Measurements from ENCODE around the gene PLCD3. TPM values are rescaled to one million over a fixed set of nuclear protein-coding genes. Genes with fewer than 3 reads are reported as not detected.

Gene PLCD3
- total and polyA plus RNA-seq, 2 of the 13 experiments (the other 11 are each of a cell fraction or from before 2014, with no cell fraction given): 11.3 to 39.1 TPM

GRCh38 chr17:45123930-45124796 is 8.2 kb downstream of the PLCD3 start (continued):
- TF ChIP-seq FUBP1 (CRISPR knock-in tag; IDR thresholded peaks at IDR 0.05; ENCODE audit: borderline replicate concordance) (peak; percentile 97; the same call in 1 of the 2 replicates), CEBPB (IDR thresholded peaks at IDR 0.05; ENCODE audit: borderline replicate concordance, low read depth, low read length) (no peak), POLR2AphosphoS5 (IDR thresholded peaks at IDR 0.05; ENCODE audit: low read depth, low read length) (no peak), ZNF546 (CRISPR knock-in tag; conservative IDR thresholded peaks at IDR 0.05) (no peak), NAIF1 (CRISPR knock-in tag; IDR thresholded peaks at IDR 0.05; ENCODE audit: borderline replicate concordance) (no peak), CREB1 (IDR thresholded peaks at IDR 0.05) (0 out of 2 replicates have a peak, but pooled peaks have one; percentile 29), CREB1 (CRISPR knock-in tag; IDR thresholded peaks at IDR 0.05) (no peak), CSRNP2 (CRISPR knock-in tag; conservative IDR thresholded peaks at IDR 0.05; ENCODE audit: low read depth) (no peak), ZNF501 (CRISPR knock-in tag; IDR thresholded peaks at IDR 0.05) (peak; percentile 68), BATF2 (CRISPR knock-in tag; IDR thresholded peaks at IDR 0.05) (no peak), FOXA1 (IDR thresholded peaks at IDR 0.05) (no peak), FOXA1 (CRISPR knock-in tag; IDR thresholded peaks at IDR 0.05) (peak; percentile 77), ZNF549 (CRISPR knock-in tag; IDR thresholded peaks at IDR 0.05) (no peak), ERF (CRISPR knock-in tag; IDR thresholded peaks at IDR 0.05) (peak; percentile 56; the same call in 1 of the 2 replicates), PHF8 (CRISPR knock-in tag; IDR thresholded peaks at IDR 0.05) (no peak), ZGPAT (CRISPR knock-in tag; IDR thresholded peaks at IDR 0.05) (peak; percentile 38), KLF9 (CRISPR knock-in tag; IDR thresholded peaks at IDR 0.05; ENCODE audit: low read depth) (no peak), SIX4 (CRISPR knock-in tag; IDR thresholded peaks at IDR 0.05) (no peak), SPEN (CRISPR knock-in tag; IDR thresholded peaks at IDR 0.05; ENCODE audit: low read depth) (peak; percentile 72), ZFP1 (CRISPR knock-in tag; IDR thresholded peaks at IDR 0.05) (no peak), HNRNPK (IDR thresholded peaks at IDR 0.05; ENCODE audit: low read depth, low read length, poor library complexity, severe bottlenecking) (no peak), NKX3-1 (CRISPR knock-in tag; IDR thresholded peaks at IDR 0.05) (no peak), ZFP36L2 (CRISPR knock-in tag; IDR thresholded peaks at IDR 0.05) (no peak), EED (CRISPR knock-in tag; IDR thresholded peaks at IDR 0.05) (0 out of 2 replicates have a peak, but pooled peaks have one; percentile 0), SP1 (IDR thresholded peaks at IDR 0.05) (no peak), SP1 (CRISPR knock-in tag; IDR thresholded peaks at IDR 0.05) (peak; percentile 41; the same call in 1 of the 2 replicates)
- TF ChIP-seq, protein P1, sequence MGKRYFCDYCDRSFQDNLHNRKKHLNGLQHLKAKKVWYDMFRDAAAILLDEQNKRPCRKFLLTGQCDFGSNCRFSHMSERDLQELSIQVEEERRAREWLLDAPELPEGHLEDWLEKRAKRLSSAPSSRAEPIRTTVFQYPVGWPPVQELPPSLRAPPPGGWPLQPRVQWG (CRISPR knock-in tag; IDR thresholded peaks at IDR 0.05; ENCODE audit: borderline replicate concordance, low read depth): no peak
